DMS79 (cell line): ENCODE results near the gene DPYSL3.
"Not testable (repeated sequence)": the region's sequence is repeated elsewhere in the genome, so short reads cannot be mapped to it uniquely, and the experiment has no call there.

Experiments used
- DNase-seq: peaks from one replicate; lab custom pipeline; 2025; lab: John Stamatoyannopoulos, UW

The DPYSL3 gene

GRCh38 chr5:147509710-147510651 is at the start of gene DPYSL3:
DPYSL3 (minus strand) TSS chr5:147510068; CDS start chr5:147509858, 210 bp downstream.
- DNase-seq: no peak

DNA sequence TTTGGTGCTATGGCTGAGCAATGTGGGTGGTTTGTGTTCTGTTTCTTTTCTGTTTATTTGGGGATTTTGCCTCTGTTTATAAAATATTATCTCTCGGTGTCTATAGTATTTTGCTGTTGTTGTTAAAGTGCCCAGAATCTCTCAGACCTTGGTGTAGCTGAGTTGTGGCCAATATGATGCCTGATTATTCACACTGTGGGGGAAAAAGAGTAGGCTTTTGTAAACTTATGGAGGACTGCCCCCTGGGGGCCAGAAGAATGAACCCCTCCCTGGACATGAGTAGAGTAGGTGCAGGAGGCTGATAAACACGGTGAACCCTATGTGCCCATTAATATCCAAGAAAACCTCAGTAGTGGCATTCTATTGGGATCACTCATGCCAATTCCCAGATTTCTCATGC is 49.0 kb upstream of the DPYSL3 start:
- no peak for DNase-seq

DNA sequence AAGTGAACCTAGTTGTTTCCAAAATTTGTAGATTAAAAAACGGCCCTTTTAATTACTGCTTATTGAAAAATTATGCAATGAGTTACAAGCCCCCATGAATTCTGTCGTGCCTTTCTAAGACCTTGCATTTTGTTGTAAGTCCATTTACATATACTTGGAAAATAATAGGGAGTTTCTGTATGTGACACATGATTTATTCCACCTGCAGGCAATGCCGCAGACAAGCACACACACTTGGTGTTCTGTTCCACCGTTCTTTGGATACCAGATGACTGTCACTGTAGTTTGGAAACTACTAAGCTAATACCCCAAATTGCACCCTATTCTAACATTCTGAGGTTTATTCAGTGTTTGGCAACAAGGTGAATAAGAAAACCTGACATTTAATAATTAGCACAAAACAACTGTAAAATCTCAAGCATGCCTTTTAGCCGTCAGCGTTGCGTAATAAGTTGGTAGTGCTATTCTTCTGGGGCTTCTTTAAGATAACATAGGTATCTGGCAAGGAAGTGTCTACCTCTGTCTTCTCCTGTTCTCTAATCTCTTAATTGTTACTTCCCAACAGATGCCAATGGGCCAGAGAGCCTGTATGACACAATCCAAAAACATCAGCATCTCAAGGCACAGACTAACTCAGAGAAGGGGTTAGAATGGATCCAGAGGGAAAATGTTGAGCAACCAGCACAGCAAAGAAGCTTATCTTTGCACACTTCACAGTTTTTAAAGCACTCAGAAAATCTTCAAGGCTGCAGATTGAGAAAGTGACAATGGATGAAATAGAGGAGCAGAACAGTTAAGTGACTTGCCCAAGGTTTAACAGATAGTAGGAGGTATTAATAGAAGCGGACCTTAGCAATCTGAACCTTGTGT is 48.2 kb upstream of the DPYSL3 start:
- no peak for DNase-seq

DNA sequence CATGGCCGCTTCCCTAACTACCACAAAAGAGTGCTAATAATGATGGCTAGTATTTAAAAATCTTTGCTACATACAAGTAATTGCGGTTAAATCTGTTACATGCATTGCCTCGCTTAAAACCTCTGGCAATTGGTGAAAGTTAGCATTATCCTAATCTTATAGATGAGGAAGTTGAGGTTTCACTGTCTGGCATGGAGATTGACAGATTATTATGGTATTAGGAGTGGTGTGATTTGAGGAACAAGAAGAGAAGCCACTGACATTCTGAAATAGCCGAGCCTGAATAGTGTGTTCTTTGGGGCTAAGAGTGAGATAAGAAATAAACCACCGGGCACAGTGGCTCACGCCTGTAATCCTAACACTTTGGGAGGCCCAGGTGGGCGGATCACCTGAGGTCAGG is 45.3 kb upstream of the DPYSL3 start:
- no peak for DNase-seq

DNA sequence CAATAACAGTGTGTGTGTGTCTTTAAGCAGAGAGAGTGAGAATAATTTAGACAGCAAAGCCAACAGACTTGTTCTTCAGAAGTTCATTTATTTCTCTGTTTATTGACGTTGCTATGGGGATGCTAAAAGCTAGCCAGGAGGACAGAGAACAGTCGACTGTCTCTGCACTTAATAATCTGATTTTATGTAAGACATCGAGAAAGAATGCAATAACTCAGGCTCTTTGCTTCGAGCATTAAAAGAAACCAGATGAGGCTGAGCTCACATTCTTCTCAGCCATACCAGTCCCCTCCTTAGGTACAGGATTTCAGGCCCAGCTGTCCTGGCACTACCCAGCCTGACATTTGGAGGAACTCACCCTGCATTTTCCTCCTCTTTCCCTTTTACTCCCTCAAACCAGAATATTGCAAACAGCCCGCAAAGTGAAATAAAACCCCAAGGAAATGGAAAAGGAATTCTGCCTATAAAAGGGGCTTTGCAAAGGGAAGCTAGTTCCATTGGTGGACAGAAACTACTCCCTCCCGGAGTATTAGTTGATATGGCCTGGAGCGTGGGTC is 44.5 kb upstream of the DPYSL3 start:
- DNase-seq: no peak

GRCh38 chr5:147553817-147554216 is 43.9 kb upstream of the DPYSL3 start:
- not testable (repeated sequence) for DNase-seq

GRCh38 chr5:147552897-147553296 is 43.0 kb upstream of the DPYSL3 start:
- no peak for DNase-seq

- no peak for DNase-seq
These were observed 41.8 kb upstream of the DPYSL3 start for GRCh38 chr5:147551677-147552076.

GRCh38 chr5:147547730-147548129 is 37.9 kb upstream of the DPYSL3 start:
- no peak for DNase-seq

DNA sequence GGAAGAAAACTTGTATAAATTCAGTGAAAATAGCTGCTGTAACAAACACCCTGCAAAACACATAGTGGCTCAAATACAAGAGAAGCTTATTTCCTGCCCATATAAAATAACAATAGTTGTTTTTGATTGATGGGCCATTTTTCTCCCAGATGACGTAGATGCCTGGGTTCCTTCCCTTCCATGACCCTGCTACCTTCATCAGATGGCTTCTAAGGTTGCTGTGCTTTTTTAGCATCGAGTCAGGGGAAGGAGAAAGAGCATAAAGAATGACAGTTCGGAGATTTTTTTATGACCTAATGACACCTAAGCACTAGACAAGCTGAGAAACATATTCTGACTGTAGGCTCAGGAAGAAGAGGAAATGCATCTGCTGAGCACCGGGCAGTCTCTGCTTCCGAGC is 34.7 kb upstream of the DPYSL3 start:
- no peak for DNase-seq

DNA sequence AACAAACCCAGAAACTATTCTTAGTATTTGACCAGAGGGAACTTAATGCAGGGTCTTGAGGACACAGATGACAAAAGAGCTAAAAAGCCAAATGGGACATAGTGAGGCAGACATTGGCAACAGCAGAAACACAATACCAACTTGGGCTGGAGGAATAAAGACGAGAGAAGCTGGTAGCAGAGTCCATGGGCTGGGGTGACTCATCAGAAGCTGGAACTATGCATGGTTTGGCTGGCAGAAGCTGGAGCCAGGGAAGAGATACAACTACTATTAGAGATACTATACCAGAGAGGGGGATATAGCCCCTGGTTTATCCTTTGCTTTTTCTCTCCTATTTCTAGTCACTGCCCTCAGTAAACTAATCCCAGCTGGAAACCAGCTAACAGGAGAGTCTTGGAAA is 29.2 kb upstream of the DPYSL3 start:
- no peak for DNase-seq

DNA sequence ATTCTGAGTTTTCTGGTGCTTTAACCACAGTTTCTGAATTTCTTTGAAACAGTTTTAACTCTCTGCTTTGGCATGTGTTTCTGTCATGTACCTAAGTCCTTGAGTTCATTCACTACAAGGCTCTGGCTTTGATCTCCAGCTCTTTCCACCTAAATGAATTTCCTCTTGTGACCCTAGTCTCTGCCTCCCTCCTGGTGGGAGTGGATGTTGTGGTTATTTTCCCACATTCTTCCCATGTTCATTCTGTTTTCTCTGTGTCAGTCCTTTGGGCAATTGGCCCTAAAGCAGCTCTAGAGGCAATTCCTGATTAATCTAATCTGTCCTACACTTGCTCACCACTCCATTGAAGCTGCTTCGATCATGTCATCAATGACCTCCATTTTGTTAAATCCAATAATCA is 28.4 kb upstream of the DPYSL3 start:
- no peak for DNase-seq

DNA sequence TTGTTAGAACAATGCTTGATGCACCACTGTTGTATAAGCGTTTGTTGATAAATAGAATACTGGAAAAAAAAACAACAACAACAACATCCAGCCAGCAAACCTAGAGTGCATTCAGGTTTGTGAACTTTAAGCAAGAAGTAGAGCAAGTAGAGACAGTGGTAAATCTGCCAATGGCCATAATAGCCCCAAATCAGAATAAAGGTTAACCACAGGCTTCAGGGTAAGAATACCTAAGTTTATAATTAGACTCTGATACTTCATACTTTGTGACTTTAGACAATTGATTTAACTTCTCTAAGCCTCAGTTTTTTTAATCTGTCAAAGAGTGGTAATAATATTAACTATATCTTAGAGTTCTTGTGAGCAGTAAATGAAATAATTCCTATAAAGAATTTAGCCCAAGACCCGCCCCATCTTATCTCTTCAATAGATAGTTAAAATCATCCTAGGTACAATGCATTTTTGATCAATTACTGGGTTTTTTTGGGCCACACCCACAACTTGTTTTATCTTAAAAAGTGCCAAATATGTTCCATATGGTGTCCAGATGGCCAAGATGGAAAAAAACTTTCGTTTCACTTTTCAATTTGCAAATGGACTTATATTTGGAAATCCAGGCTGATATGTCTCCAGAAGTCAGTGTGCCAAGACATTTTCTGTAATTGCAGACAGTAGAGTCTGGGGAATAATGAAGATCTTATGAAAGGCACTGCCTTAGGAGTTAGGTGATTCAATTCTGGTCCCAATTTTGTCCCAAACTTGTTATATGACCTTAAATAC is 24.5 kb upstream of the DPYSL3 start:
- no peak for DNase-seq

DNA sequence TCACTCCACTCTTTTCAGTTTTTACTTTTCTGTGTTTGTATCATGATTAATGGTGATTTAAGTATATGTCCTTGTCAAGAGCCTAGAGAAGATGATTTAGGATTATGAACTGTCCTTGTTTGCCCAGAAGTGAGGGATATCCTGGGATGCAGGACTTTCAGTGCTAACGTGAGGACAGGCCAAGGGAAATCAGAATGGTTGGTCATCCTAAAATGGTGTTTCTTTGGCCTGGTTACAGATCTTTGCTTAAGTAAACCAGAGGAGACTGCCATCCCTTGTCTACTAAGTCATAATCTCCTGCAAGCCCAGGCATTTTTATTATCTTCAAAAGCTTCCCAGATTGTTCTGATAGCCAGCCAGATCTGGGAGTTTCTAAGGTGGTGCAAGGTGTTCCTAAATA is 22.3 kb upstream of the DPYSL3 start:
- DNase-seq: no peak

DNA sequence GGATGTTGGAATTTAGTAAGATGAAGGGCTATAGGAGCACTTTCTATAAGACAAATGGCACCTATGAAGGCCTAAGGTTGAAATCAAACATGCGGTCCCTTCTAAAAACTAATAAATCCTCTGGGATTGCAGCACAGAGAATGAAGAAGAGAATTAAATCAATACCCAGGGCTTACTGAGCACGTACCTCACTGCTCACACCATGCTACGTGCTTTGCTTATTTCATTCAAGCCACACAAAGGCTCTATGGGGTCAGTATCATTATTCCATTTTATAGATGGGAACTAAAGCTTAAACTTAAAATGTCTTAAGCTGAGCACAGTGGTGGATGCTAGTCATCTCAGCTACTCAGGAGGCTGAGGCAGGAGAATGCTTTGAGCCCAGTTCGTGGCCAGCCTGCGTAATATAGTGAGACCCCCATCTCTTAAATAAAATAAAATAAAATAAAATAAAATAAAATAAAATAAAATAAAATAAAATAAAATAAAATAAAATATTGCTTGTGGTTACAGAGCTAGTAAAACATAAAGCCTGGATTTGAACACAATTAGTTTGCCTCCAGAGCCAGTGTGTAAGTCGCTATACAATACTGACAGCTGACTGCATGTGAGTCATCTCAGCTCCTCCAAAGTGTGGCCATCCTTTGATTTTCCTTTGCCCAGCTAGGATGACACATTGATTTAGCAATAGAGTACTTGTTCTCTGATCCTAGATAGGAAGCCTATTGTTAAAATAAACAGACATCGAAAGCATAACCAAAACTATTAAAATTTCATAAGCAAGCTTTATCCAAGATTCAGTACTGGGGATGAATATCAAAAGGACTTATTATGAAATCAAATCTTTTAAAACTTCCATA is 20.9 kb upstream of the DPYSL3 start:
- DNase-seq: no peak

- no peak for DNase-seq
These were observed 13.2 kb upstream of the DPYSL3 start for GRCh38 chr5:147523069-147523468.

DNA sequence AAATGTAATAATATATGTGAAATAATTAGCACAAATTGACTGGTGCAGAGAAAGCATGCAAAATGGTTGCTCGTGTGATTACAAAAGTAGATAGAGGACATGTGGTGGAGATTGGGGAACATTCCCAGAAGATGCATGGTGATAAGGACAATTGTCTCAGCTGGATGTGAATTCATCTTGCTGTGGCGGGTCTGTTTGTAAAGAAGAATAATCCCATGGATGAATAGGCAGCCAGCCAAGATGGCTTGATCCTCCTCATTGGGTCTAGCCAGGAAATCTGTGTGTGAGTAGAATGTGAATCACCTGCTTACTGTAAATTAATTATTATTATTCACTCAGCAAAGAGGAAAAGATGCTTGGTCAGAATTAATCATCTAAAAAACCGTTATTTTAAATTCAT is 12.6 kb upstream of the DPYSL3 start:
- DNase-seq: no peak

DNA sequence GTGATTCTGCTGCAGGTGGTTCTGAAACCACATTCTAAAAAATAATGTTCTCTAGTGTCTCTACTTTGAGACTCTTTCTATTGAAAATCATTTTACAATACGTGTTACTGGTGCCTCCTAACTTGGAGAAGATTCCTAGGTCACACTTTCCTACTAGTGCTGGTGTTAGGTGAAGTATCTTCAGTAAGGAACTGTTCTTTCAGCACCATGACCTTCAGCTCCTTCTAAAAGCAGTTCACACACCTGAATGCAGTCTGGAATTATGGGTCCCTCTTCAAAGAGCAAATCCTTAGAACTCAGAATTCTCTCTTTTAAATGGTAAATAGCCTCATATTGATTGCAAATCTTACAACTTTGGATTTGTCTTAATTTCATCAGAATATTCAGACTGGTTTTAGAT is 10.6 kb upstream of the DPYSL3 start:
- DNase-seq: no peak

- DNase-seq: no peak
These were observed 9.5 kb upstream of the DPYSL3 start for GRCh38 chr5:147519380-147519779.

DNA sequence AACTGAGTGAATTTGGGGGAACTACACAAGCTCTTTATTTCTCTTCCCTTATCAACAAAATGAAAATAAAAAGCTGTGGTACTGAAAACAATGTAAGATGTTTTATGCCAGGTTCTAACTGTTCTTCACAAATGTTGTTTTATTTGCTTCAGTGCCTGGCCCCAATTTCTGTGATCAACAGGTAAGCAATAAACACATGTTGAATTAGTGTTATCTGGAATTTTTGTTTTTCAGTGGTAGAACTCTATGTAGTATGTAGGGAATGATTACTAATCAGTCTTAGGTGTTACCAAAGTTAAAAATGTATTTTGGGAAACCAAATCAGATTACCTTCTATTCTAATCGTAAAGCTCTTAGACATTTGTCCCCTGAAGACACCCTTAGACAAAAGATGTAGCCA is 7.5 kb upstream of the DPYSL3 start:
- DNase-seq: no peak

GRCh38 chr5:147515269-147515668 is 5.4 kb upstream of the DPYSL3 start:
- no peak for DNase-seq
